ENCODE results near the gene USPL1.

The USPL1 gene

DNA sequence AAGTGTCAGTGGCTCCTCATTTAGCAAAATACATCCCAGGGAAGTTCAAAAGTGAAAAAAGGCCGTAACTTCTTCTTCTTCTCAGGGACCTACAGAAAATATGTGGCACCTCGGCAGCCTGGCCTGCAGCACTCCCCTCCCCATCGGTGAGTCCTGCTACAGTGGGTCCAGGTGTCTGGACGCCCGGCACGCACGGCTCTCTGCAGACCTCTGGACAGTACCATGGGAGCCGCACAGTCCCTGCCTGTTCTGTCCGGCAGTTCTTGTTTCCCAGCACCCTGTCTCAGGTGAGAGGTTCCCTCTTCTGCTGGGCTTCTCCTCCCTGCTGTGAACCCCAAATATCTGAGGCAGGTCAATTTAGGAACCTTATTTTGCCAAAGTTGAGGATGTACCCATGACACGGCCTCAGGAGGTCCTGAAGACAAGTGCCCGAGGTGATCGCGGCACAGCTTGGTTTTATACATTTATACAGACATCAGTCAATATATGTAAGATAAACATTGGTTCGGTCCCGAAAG, 80.8 kb downstream of the USPL1 start:
- DNase-seq, result no peak

DNA sequence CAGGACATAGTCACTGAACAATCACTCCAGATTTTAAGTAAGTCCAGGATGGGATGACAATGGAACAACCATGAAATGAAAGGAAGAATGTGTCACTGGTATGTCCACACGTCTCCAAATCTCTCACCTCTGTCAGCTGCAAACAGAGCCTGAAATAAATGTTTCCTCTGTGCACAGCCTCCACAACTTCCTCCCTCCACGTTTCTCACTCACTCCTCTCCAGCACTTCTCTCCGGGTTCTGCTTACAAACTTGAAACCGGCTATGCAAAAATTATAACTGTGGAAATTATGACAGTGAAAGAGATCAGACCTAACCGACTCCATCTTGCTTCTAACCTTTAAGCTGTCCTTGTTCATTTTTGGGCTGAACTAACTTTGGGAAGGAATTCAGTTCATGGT, 82.6 kb downstream of the USPL1 start:
- no peak for DNase-seq

DNA sequence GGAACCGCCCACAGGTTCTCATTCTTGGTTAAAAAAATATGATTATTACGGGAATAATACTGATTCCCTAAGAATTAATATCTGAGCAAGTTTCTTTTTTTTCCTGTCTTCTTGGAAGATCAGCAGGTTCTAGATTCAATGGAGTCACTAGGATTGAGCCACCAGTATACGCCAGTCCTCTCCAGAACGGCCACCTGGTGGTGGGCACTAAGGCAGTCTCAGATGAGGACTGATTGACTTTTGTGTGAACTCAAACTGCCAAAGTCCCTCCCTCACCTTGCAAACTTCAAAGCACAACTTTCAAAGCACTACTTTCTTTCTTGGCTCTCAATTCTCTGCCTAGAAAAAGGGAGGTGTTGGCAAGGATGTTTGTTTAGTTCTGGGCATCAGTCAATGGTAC, 84.3 kb downstream of the USPL1 start:
- DNase-seq, result no peak

DNA sequence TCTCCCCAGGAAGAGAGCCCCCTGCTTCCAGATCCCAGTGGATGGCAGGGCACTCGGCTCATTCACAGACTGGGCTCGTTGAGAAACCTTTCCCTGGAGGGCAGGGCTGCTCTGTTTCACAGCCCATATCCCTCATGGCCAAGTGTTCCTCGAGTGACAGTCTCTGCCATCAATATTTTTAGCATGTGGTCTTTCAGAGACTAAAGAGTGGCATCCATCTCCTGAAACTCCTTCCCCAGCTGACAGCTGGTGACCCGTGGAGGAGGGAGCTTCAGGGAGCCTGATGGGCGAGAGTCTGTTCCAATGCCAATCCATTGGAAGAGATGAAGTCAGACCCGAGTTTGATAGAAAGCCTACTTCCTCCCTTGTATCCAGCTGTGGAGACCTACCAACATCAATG, 86.9 kb downstream of the USPL1 start:
- no peak for DNase-seq

DNA sequence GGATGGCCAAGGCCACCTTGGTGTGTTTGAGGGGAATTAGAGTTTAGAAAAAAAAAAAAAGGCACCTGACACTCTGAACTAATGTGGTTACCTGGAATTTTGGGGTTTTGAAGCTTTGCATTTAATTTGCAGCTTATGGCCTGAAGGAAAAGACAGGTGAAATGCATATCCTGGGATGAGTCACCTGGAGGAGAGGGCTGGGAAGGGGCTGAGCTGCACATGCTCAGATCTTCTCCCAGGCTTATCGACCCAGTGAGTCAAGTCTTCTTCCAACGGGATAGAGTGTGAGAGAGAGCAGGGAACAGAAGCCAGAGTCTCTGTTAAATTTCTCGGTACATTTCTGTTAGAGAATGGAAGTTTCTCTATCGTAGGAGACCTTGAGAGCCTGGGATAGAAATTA, 88.0 kb downstream of the USPL1 start:
- no peak for DNase-seq

DNA sequence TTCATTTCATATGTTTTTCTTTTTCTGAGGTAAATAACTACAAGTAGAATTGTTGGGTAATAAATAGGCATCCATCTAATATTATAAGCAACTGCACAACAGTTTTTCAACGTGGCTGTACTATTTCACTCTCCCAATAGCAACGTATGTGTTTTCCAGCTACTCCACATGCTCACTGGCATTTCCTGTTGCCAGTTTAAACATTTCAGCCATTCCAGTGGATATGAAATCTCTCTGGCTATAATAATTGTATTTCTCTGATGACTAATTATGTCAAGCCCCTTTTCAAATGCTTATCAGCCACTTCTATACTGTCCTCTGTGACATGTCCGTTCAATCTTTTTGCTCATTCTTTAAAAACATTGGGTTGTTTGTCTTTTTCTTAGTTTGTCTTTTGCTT, 90.8 kb downstream of the USPL1 start:
- DNase-seq, result no peak

Data from CD4-positive, alpha-beta T cell treated with Interleukin-6 for 4 hours (primary cell).